ENCODE measurements around the gene TMEM98.
"Not testable (repeated sequence)": the region's sequence is repeated elsewhere in the genome, so short reads cannot be mapped to it uniquely, and the experiment has no call there.

TMEM98 gene

DNA sequence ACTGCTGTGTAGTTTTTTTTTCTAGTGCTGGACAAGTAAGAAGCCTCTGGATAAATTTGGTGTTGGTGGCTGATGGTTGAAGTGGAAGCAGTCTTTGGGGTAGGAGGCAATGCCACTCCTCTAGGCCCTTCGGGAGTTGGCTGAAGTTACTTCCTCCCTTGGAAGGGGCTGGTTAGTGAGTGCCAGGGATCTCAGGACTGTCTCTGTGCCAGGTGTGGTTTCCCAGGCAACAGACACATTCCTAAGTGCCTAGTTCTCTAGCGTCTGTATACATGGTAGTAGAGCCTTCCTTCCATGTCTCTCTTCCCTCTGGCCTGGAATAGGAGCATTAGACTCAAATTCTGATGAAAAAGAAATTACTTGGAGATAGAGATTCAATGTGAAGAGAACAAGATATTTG lies 15.3 kb downstream of the TMEM98 start:
- no peak for DNase-seq (ENCODE audit: low read depth)

DNA sequence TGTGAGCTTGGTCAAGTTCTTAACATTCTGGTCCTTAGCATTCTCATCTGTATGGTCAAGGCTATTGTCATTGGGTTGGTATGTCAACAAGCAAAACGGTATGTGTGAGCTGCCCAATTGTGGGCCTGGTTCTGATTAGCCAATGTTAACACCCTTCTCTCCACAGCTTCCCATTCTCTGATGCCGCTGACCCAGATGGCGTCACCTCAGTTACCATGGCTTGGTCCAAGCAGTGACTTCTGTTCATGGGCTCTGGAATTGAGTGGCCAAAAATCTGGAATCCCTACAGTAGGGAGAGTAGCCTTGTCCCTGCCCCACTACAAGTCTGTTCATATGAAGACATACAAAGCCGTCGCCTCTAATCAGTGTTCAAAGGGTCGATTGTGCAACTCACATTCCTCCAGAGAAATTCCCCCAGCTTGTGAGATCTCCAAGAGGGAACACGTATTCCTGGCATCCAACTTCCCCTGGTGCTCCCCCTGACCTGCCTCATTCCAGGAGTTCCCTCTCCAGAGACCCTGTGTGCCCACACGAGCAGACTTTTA lies 15.8 kb downstream of the TMEM98 start:
- DNase-seq (ENCODE audit: low read depth), result peak; percentile 90

DNA sequence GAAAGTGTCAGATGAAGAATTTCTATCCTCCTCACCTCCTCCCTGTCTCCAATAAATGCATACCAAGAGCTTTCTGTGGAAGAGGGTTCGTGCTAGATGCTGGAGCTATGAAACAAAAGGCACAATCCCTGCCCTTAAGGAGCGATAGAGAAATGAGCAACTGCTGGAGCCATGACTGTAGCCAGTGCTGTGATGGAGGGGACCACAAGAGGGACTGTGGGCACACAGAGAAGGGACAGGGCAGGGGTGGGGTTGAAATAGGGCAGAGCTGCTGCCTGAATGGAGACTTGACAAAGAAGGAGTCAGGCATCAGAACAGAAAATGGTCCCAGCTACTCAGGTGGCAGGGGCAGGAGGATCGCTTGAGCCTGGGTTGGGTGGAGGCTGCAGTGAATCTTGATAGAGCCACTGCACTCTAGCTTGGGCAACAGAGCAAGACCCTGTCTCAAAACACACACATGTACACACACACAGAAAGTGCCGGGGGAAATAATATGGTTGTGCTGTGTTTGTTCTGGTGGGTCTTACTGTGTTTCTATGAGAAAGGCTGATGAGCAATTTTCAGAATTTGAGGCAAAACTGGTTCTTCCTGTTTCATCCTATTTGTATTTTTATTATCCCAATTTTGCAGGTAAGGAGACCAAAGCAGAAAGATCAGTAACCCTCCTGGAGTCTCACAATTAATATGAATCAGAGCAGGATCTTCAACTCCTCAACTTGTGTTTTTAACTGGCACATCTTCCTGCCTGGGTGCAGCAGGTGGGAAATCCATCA lies 16.5 kb downstream of the TMEM98 start:
- no peak for DNase-seq (ENCODE audit: low read depth)

DNA sequence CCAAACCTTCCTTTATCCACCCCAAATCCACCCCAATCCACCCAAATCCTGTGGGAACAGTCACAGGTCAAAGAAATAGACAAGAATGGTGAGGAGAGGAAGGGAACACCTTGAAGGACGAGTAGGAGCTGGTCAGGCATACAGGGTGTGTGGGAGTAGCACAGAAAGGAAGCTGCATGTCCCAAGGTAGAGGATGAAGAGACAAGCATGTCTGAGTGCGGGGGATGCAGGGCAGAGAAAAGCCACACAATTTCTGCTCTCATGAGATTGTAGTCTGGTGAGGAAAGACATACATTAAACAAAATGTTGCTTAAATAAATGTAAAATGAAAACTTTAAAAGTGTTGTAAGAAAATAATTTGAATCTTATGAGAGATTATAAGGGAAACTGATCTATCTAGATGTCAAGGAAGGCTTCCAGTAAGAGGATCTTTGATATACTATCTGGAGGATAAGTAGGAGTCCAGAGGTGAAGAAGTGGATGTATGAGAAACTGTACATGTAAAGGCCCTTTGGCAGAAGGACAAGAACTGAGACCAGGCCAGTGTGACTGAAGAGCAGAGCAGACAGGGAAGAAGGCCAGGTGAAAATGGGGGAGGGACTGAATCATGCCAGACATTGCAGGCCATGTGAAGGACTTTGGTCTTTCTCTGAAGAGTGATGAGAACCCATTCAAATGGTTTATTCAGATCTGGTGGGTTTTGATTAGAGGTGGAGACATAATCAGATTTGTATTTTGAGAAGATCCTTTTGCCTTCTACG lies 18.6 kb downstream of the TMEM98 start:
- DNase-seq (ENCODE audit: low read depth), result no peak

DNA sequence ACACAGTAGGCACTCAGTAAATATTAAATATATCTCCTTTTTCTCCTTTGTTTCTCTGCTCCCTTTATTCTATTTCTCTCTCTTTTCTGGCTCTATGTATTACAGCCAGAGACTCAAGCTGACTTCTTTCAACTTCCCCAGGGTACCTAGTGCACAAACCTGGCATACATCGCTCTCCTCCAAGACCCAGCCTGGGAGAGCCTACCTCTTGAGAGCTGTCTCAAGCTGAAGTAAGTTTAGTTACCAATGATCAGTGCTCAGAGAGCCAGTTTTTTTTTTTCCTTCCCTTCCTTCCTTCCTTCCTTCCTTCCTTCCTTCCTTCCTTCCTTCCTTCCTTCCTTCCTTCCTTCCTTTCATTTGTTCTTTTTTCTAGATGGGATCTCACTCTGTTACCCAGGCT lies 19.8 kb downstream of the TMEM98 start:
- no peak for DNase-seq (ENCODE audit: low read depth)

DNA sequence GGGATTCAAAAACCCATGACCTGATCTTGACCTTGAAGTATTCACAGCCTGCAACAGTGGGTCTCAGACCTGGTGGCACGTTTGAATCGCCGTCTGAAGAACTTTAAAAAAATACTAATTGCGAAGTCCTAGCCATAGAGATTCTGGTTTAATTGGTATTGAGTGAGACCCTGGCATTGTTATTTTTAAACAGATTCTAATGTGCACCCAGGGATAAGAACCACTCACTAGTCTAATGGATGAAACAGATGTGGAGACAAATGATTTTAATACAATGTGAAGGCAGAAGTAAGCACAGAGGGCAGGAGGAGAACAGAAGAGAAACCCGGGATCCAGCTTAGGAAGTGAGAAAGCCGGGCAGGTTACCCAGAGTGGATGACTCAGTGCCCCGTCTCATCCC lies 21.2 kb downstream of the TMEM98 start:
- DNase-seq (ENCODE audit: low read depth), result no peak

DNA sequence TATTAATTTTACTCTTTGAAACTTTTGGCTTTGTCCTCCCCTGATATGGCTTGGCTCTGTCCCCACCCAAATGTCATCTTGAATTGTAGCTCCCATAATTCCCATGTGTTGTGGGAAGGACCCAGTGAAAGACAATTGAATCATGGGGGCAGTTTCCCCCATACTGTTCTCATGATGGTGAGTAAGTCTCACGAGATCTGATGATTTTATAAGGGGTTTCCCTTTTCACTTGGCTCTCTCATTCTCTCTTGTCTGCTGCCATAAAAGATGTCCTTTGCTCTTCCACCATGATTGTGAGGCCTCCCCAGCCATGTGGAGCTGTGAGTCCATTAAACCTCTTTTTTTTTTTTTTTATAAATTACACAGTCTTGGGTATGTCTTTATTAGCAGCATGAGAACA lies 24.5 kb downstream of the TMEM98 start:
- DNase-seq (ENCODE audit: low read depth), result not testable (repeated sequence)

DNA sequence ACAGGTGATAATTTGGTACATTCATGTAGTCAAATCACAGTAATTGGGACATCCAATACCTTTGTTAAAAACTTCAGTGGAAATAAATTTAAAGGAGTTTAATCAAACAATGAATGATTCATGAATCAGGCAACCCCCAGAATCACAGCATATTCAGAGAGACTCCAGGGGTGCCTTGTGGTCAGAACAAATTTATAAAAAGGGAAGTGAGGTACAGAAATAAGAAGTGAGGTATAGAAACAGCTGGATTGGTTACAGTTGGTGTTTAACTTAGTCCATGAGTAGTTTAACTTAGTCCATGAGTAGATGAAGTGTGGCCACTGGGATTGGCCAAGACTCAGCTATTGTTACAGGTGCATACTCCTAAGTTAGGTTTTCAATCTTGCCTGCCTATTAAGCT lies 25.1 kb downstream of the TMEM98 start:
- no peak for DNase-seq (ENCODE audit: low read depth)

DNA sequence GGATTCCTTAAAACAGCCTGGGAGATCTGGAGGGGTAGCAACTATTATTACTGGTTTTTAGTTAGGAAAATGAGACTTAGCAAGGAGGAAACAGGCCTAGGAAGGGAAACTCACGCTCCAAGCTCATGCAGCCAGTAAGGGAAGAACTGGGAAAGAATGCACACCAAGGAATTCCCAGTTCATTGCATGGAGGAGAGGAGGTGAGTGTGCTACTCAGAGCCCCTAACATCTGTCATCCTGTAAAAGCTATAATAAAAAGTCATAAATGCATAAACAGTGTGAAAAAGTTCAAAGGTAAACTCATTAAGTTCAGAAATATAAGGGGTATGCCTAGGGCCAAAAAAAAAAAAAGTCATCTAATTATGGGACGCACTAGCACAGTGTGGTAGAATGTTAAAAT lies 25.9 kb downstream of the TMEM98 start:
- no peak for DNase-seq (ENCODE audit: low read depth)

DNA sequence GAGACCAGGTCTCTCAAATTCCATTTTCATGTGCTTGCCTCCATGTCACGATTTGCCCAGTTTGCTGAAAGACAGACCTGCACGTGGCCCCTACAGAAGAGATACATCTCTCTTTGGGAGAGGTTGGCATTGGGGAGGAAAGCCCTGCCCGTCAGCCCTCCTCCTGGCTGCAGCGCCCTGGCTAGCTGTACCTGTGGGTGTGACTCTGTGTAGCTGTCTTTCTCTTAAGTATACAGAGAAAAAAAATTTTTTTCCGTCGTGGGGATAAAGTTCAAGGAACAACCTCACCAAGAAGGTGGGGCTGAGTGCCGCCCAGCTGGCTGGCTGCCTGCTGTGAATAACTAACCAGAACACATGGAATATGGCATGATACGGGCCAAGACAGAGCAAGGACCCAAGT lies 26.5 kb downstream of the TMEM98 start:
- no peak for DNase-seq (ENCODE audit: low read depth)

DNA sequence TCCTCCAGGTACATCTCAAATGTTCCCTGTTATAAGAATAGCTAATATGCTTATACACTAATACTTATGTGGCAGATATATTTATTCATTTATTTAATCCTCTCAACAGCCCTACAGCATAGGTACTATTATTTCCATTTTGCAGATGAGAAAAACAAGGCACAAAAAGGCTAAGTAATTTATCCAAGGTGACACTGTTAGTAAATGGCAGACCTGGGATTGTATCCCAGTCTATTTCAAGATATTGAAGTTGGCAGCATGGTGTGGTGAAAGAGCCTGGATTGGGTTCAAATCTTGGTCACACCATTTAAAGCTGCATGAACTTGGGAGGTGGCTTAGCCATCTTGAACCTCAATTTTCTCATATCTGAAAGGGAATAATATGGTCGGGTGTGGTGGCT lies 27.2 kb downstream of the TMEM98 start:
- no peak for DNase-seq (ENCODE audit: low read depth)

DNA sequence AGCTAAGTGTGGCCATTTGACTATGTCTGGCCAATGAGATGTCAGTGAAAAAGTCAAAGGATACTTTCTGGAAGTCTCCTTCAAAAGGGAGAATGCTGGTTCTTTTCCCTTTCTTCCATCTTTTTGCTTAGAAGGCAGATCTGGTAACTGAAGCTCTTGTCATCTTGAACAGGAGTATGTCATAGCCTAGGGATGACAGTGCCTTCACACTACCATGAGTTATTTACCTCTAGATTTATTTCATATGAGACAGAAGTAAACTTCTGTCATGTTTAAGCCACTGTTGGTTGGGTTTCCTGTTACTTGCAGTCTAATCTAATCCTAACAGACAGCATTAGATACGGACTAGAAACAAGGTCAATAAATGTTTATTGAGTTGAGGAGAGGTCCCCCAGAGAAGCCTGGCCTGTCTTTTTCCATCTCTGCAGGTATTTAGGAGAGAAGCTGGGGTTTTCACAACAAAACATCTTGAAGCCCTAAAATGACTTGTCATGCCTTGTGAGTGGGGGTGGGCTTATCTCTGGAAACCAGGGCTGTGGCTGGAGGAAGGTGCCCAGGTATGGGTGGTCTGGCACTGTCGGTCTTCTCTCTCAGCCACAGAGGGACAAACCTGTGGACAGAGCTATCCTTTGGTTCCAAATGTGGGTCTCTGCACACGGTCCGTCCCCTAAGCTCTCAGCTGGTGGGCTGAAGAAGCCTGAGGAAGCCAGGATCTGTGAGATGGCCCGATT lies 28.5 kb downstream of the TMEM98 start:
- DNase-seq (ENCODE audit: low read depth), result no peak

DNA sequence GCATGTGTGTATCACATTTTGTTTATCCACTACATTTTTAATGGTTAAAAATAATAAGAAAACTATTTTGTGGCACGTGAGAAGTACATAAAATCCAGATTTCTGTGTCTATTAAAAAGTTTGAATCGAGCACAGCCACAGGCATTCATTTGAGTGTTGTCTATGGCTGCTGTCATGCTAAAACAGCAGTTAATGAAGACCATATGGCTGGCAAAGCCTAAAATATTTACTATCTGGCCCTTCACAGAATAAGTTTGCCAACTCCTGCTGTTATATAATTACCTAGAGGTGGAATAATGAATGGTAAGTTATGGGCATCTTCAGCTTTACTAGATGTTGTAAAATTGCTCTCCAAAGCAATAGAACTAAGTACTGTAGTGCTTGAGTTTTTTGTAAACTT lies 30.5 kb downstream of the TMEM98 start:
- peak; percentile 76 for DNase-seq (ENCODE audit: low read depth)

DNA sequence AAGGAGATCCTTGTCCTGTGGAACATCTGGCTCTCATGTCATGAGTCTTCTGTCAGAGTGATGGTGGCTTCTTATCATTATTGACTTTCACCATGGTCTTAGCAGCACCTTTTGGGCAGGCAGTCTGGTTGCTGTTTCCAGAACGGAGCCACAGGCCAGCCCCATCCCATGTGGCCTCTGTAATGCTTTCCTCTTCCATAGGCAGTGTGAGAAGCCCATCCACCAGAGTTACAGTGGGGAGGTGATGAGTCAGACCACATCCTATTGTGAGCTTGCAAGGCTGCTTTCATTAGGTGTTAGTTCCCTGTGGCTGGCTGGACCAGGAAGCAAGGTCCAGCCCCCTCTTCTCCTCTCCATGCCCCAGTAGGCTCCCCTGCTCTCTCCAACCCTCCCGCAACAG lies 32.9 kb downstream of the TMEM98 start:
- DNase-seq (ENCODE audit: low read depth), result peak; percentile 42

DNA sequence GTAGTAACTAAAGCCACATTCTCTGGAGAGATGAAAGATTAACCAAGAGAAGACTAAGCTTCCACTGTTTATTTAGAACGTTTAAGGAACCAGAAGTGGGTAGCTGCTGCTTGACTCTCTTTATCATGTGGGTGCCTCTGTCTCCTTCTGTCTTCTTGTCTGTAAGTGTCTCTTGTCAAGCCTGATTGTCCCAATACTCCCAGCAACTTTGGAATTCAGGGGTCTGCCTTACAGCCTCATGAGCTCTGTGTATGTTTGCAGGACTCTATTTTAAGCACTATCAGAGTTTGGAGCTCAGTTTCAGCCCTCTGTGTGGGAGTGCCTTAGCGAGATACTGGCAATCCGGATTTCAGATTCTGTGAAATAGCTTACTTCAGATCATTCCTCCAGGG lies 34.4 kb downstream of the TMEM98 start:
- DNase-seq (ENCODE audit: low read depth), result no peak

DNA sequence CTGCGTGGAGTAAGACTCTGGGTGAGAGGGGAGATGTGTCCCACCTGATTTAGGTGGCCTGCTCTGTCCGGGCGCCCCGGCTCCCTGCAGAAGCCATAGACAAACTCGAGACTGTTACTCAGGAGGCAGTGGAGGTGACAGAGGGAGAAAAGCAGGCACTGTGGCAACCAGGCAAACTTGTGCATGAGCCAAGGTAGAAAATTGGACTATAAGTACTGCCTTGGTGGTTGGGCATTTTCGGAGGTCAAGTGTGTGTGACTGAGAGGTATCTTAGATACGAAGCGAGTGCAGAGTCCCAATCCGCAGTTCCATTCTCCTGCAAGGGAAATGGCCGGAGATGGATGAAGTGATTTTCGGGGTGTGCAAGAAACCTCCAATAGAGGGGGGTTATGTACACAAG lies 36.6 kb downstream of the TMEM98 start:
- no peak for DNase-seq (ENCODE audit: low read depth)

DNA sequence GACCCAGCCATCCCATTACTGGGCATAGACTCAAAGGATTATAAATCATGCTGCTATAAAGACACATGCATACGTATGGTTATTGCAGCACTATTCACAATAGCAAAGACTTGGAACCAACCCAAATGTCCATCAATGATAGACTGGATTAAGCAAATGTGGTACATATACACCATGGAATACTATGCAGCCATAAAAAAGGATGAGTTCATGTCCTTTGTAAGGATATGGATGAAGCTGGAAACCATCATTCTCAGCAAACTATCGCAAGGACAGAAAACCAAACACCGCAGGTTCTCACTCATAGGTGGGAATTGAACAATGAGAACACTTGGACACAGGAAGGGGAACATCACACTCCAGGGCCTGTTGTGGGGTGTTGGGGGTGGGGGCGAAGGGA lies 41.3 kb downstream of the TMEM98 start:
- DNase-seq (ENCODE audit: low read depth), result not testable (repeated sequence)

DNA sequence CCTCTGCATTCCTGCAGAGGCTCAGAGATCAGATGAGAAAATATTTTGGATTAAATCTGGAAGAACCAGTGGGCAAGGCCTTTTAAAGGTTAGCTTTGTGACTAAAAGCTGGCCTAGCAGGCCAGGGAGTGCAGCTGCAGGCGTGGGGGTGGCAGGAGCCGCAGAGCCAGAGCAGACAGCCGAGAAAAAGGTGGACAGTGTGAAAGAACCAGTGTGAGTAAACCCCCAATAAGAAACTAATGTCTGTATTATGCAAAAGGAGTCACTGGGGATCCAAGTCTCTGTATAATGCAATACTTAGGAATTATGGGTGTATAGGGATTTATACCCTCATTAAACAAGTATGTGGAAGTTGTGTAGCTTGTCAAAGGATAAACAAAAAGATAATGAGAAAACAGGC lies 42.3 kb downstream of the TMEM98 start:
- peak; percentile 16 for DNase-seq (ENCODE audit: low read depth)

DNA sequence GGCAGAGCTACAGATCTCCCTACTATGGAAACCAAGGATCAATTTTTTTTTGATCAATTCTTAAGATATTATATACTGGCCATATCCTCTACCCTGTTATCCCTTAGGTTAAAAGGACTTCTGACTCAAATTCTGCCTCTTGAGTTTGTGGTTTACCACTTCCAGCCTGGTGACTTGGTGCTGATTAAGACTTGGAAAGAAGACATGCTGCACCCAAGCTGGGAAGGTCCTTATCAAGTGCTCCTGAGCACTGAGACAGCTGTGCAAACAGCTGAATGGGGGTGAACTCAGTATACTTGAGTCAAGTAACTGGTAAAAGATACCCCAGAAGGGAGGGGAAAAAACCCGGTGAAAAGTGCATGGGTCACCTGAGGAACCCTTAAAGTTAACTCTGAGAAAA lies 43.2 kb downstream of the TMEM98 start:
- DNase-seq (ENCODE audit: low read depth), result peak; percentile 9

DNA sequence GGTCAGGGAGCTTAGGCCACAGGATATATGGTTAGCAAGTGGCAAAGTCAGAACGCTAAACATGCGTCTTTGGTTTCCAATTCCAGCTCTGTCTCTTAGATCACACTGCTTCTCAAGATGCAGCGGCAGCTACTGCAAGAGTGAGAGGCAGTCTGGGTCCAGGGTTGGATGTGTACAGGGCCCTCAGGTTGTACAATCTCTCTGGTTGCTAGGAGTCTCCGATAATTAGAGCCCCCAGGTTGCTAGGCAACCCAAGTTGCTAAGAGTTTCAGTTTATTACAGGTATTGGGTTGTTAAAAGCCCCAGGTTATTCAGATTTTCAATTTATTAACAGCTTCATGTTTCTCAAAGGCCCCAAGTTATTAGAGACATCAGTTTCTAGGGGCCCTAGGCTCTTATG lies 48.2 kb downstream of the TMEM98 start:
- DNase-seq (ENCODE audit: low read depth), result no peak

DNA sequence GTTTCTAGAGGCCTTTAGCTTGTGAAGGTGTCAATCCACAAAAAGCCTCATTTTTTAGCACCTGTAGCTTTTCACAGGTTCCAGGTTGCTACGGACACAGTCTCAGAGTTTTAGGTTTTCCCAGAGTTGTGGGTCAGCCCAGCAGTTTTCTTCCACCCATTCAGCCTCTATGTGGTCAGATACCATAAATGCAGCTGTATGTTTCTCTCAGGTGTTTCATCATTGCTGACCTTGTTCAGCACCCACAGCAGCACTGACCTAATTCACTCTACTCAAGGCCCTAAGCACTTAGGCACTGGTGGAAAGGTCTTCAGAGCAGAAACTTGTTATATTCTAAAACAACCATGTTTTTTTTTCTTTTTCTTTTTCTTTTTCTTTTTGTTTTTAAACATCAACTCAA lies 48.7 kb downstream of the TMEM98 start:
- DNase-seq (ENCODE audit: low read depth), result no peak

DNA sequence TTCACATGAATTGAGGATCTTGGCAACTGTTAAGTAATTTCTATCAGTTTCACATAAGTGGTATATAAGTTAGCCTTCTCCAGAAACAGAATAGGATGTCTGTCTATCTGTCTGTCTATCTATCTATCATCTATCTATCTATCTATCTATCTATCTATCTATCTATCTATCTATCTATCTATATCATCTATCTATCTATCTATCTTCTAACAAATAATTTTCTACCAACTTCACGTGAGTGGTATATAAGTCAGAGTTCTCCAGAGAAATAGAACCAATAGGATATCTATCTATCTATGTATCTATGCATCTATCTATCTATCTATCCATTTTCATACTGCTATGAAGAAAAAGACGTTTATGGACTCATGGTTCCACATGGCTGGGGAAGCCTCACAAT lies 52.3 kb downstream of the TMEM98 start:
- DNase-seq (ENCODE audit: low read depth), result no peak

DNA sequence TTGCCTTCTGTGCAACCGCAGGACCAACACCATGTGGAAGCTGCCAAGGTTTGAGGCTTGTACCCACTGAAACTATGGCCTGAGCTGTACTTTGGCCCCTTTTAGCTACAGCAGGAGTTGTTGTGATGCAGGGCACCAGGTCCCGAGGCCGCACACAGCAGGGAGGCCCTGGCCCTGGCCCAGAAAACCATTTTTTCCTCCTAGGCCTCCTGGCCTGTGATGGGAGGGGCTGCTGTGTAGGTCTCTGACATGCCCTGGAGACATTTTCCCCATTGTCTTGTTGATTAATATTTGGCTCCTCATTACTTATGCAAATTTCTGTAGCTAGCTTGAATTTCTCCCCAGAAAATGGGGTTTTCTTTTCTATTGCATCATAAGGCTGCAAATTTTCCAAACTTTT lies 53.7 kb downstream of the TMEM98 start:
- DNase-seq (ENCODE audit: low read depth), result not testable (repeated sequence)
